Ammon's horn (tissue), 1 donor: ENCODE data around the gene MAP3K5.
"Not testable (repeated sequence)": the region's sequence is repeated elsewhere in the genome, so short reads cannot be mapped to it uniquely, and the experiment has no call there.

Source experiments
- DNase-seq: peaks from one replicate; pipeline ENCODE4 v3.0.0-alpha.2; 2016; ENCODE audit warnings: low spot score

Gene MAP3K5

GRCh38 chr6:136791296-136792094 is 782 bp downstream of the MAP3K5 start:
- DNase-seq, result peak; percentile 77

GRCh38 chr6:136790411-136791295 is 1.6 kb downstream of the MAP3K5 start:
- no peak for DNase-seq

- DNase-seq, result not testable (repeated sequence)
Measured at GRCh38 chr6:136789440-136789839, 2.8 kb downstream of the MAP3K5 start.

- no peak for DNase-seq
Measured at GRCh38 chr6:136788069-136788902, 4.0 kb downstream of the MAP3K5 start.

- no peak for DNase-seq
Measured at GRCh38 chr6:136787726-136788068, 4.6 kb downstream of the MAP3K5 start.

- DNase-seq, result no peak
Measured at GRCh38 chr6:136786658-136787057, 5.6 kb downstream of the MAP3K5 start.

- DNase-seq, result peak; percentile 80
Measured at GRCh38 chr6:136784910-136785746, 7.1 kb downstream of the MAP3K5 start.

GRCh38 chr6:136784271-136784664 is 8.0 kb downstream of the MAP3K5 start:
- DNase-seq, result no peak

- peak; percentile 57 for DNase-seq
Measured at GRCh38 chr6:136783495-136784270, 8.6 kb downstream of the MAP3K5 start.

GRCh38 chr6:136783021-136783420 is 9.3 kb downstream of the MAP3K5 start:
- no peak for DNase-seq

- no peak for DNase-seq
Measured at GRCh38 chr6:136782021-136782770, 10.1 kb downstream of the MAP3K5 start.

- no peak for DNase-seq
Measured at GRCh38 chr6:136780972-136781371, 11.3 kb downstream of the MAP3K5 start.

GRCh38 chr6:136779682-136780081 is 12.6 kb downstream of the MAP3K5 start:
- no peak for DNase-seq

GRCh38 chr6:136777651-136778050 is 14.6 kb downstream of the MAP3K5 start:
- no peak for DNase-seq

- DNase-seq, result no peak
Measured at GRCh38 chr6:136775548-136775947, 16.7 kb downstream of the MAP3K5 start.

- DNase-seq, result no peak
Measured at GRCh38 chr6:136775081-136775480, 17.2 kb downstream of the MAP3K5 start.

- no peak for DNase-seq
Measured at GRCh38 chr6:136774228-136775041, 17.8 kb downstream of the MAP3K5 start.

- no peak for DNase-seq
Measured at GRCh38 chr6:136773473-136773796, 18.8 kb downstream of the MAP3K5 start.
